Activated CD4-positive, alpha-beta T cell treated with anti-CD3 and anti-CD28 coated beads, Interleukin-2, amount 10 ng/mL, durations not matched to agents 7 days and 5 days (primary cell): Measurements from ENCODE around the gene RPL19. TPM values are rescaled to one million over a fixed set of nuclear protein-coding genes. Genes with fewer than 3 reads are reported as not detected.

ENCODE experiments used
- CTCF ChIA-PET: fragments of 350-600 bp; sonication (Branson Sonifier 250); formaldehyde crosslinking; loops from one replicate; lab custom pipeline; 2021; ENCODE audit warnings: antibody characterized with exemption; lab: Charles Lee
- POLR2A ChIA-PET: fragments of 350-600 bp; sonication (Branson Sonifier 250); formaldehyde crosslinking; loops from one replicate; lab custom pipeline; 2021; ENCODE audit warnings: antibody characterized with exemption; lab: Charles Lee
- DNase-seq: peaks from one replicate; pipeline ENCODE4 v3.0.0-alpha.2; 2020
- H3K27ac Mint-ChIP-seq: one replicate; pipeline ENCODE4 v1.8.0; 2021; ENCODE audit warnings: mild to moderate bottlenecking, moderate library complexity, mixed read lengths
- H3K27me3 Mint-ChIP-seq: one replicate; pipeline ENCODE4 v1.8.0; 2021; ENCODE audit warnings: mixed read lengths
- H3K36me3 Mint-ChIP-seq: one replicate; pipeline ENCODE4 v1.8.0; 2021; ENCODE audit warnings: low read depth, mixed read lengths
- H3K4me1 Mint-ChIP-seq: one replicate; pipeline ENCODE4 v1.8.0; 2021; ENCODE audit warnings: mixed read lengths
- H3K4me3 Mint-ChIP-seq: one replicate; pipeline ENCODE4 v1.8.0; 2021; ENCODE audit warnings: mild to moderate bottlenecking, moderate library complexity, mixed read lengths
- H3K9me3 Mint-ChIP-seq: one replicate; pipeline ENCODE4 v1.8.0; 2021; ENCODE audit warnings: mixed read lengths
- total RNA-seq, 2 experiments: library from RNA; stranded (reverse); gene quantifications; one replicate each; pipeline ENCODE4 v1.2.3, GENCODE V29; 2021

Gene RPL19
- total RNA-seq, 2 experiments from 2014 or later, result 1,832 to 1,924 TPM

DNA sequence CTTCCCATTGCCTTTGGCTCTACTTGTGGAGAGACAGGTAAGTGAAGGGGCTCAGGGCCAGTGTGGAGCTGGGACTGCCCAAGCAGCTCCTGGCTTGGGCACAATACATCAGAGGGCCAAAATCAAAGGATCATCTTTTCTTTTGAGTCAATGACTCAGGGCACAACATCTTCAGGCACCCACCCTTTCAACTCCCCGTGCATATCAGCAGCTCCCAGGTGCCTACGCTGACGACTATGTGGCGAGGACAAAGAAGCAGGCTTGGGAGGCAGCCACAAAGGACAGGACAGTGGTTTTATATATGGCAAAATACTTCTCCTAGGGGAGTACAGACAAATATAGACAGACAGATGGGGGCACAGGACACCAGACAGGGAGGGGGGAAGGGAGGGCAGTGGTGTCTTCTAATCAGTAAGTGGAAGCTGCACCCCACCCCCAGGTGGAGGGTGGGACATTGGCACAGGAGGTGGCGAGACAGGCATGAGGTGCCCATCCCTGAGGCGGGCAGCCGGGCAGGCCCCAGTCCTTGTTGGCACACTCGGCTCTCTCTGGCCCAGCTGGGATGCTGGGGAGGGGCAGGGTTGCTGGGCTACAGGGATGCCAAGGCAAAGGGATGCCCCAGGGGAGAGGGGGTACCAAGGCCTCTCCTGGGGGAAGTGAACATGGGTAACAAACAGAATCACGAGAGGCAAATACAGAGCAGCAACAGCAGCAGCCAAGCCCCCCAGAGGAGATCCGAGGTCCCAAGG lies 26.4 kb upstream of the RPL19 start:
- peaks cover 25% of the 10 kb centered on the region for H3K4me1 Mint-ChIP-seq
- no peak overlapping the region for H3K4me3 Mint-ChIP-seq
- H3K36me3 Mint-ChIP-seq, result peaks cover 18% of the 10 kb centered on the region
- no peak for DNase-seq
- ChIA-PET CTCF (interaction anchor here (0.5 to 6.7 kb wide), 16 partner anchors 9 to 316 kb away, joined by 3 to 70 read pairs (median 4); partner anchors contain the start of gene ARL5C), POLR2A (no interaction called here)
- H3K27ac Mint-ChIP-seq, result no peak overlapping the region
- H3K9me3 Mint-ChIP-seq, result peaks cover 3% of the 10 kb centered on the region
- peaks cover 10% of the 10 kb centered on the region for H3K27me3 Mint-ChIP-seq

DNA sequence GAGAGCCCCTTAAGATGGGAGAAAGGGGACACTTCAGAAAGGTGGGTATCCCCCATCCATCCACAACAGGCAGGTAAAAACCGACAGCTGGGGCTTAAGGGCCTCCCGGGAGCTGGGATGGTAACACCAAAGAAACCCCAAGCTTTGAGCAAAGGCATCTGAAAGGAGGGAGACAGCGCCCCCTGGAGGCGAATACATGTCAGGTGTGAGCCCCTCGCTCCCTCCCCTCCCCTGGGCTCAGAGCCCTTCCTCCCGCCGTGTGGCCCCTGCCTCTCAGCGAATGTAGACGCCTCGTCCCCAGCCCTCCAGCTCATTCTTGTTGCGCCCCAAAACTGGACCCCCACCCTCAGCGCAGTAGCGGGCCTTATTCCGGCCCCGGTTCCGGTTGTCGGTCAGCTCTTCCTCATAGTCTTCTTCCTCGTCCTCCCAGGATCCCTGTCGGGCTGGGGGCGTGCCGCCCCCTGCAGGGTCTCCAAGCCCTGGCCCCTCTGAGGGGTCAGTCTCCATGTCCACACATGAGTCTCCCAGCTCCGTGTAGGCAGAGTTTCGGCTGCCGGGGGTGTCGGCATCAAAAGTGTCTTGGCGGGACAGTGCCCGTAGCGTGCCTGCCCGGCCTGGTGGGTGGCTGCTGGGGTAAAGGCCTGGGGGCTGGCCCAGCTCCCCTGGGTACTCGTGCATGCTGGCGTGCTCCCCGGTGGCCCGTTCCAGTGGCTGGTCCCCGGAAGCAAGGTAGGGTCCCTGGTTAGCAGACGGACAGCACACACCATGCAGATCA lies 25.0 kb upstream of the RPL19 start:
- Mint-ChIP-seq H3K27me3 (peaks cover 5% of the 10 kb centered on the region), H3K4me1 (peaks cover 22% of the 10 kb centered on the region), H3K4me3 (no peak overlapping the region), H3K36me3 (peaks cover 15% of the 10 kb centered on the region), H3K9me3 (no peaks in the 10 kb centered on the region), H3K27ac (no peak overlapping the region)
- ChIA-PET CTCF (interaction anchor here (0.6 to 6.7 kb wide), 27 partner anchors 8 to 362 kb away, joined by 3 to 70 read pairs (median 3); partner anchors contain the start of genes ARL5C and LASP1), POLR2A (no interaction called here)
- DNase-seq, result peak; percentile 83

DNA sequence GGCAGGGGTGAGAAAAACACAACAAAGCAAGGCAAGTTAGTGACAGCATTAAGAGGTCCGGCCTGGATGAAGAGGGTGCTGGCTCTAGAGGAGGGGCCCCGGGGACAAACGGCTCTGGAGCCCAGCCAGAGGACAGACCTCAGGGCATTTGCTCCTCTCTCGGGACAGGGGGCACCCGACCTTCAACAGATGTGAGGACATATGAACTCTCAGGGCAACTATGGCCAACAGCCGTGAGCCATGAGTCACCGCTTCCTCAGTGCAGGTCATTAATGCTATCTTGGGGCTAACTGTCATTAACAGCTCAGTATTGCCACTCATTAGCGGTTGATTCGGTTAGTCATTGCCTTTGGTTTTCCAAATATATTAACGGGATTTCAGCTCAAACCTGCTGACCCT lies 24.4 kb upstream of the RPL19 start:
- Mint-ChIP-seq H3K27ac (no peak overlapping the region), H3K4me3 (no peak overlapping the region), H3K27me3 (no peaks in the 10 kb centered on the region), H3K36me3 (peaks cover 15% of the 10 kb centered on the region), H3K9me3 (no peaks in the 10 kb centered on the region), H3K4me1 (peaks cover 22% of the 10 kb centered on the region)
- CTCF ChIA-PET, result interaction anchor here (0.7 to 6.7 kb wide), 17 partner anchors 8 to 308 kb away, joined by 3 to 70 read pairs (median 3); partner anchors contain the start of genes ARL5C and LASP1
- no peak for DNase-seq
- POLR2A ChIA-PET, result no interaction called here

DNA sequence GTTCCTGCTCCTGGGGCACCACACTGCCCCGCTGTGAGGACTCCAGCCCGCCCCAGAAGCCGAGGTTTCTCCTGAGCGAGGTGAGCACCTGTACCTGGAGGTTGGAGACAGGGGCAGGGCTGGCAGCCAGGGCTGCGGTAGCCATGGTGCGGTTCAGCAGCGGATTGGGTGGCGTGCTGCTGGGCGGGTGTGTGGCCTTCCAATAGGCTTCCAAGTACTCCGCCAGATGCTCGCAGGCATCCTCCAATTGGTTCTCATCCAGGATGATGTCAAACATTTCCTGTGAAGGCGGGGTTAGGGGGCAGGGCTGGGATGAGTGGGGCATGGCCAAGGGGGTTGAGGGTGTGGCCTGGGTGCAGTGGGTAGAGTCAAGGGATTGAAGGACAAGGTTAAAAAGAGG lies 22.8 kb upstream of the RPL19 start:
- DNase-seq, result no peak
- H3K27me3 Mint-ChIP-seq, result no peaks in the 10 kb centered on the region

DNA sequence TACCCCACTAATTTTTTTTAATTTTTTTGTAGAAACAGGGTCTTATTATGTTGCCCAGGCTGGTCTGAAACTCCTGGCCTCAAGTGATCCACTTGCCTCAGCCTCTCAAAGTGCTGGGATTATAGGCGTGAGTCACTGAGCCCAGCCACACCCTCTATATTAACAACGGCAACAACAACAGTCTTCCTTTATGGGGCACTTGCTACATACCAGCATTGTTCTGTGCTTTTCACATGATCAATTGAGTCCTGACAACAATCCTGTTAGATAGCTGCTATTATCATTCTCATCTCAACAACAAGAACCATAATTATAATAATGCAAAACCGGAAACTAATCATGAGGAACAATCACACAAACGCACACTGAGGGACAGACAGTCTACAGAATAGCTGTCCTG lies 21.5 kb upstream of the RPL19 start:
- ChIA-PET CTCF (interaction anchor here (0.6 to 6.7 kb wide), 2 partner anchors 14 to 118 kb away, joined by 3 to 70 read pairs; partner anchors contain the start of gene ARL5C), POLR2A (no interaction called here)
- DNase-seq, result no peak
- peaks cover 7% of the 10 kb centered on the region for H3K4me1 Mint-ChIP-seq
- no peak overlapping the region for H3K4me3 Mint-ChIP-seq
- no peak overlapping the region for H3K27ac Mint-ChIP-seq
- H3K27me3 Mint-ChIP-seq, result no peaks in the 10 kb centered on the region
- H3K36me3 Mint-ChIP-seq, result peaks cover 24% of the 10 kb centered on the region
- H3K9me3 Mint-ChIP-seq, result no peaks in the 10 kb centered on the region

More for the DNA sequence above, 22.8 kb upstream of the RPL19 start:
- ChIA-PET POLR2A (no interaction called here), CTCF (interaction anchor here (6.7 kb wide), 1 partner anchor 12 kb away, joined by 70 read pairs; the partner anchor contains the start of gene ARL5C)
- Mint-ChIP-seq H3K4me1 (peaks cover 19% of the 10 kb centered on the region), H3K27ac (no peak overlapping the region), H3K9me3 (no peaks in the 10 kb centered on the region), H3K36me3 (peaks cover 15% of the 10 kb centered on the region), H3K4me3 (no peak overlapping the region)

DNA sequence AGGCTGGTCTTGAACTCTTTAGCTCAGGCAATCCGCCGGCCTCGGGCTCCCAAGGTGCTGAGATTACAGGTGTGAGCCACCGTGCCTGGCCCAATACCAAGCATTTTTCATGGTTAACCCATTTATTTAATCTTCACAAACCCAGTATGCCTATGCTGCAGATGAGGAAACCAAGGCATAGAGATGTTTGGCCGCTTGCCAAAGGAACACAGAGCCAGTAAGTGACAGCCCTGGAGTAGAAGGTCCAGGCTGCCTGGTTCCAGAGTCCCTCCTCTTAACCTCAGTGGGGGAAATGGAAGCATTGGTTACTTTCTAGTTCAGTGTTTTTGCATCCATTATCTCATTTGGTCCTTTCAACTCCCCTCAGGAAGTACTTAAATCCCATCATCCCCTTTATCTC lies 18.8 kb upstream of the RPL19 start:
- DNase-seq, result no peak
- H3K36me3 Mint-ChIP-seq, result peaks cover 32% of the 10 kb centered on the region
- no peaks in the 10 kb centered on the region for H3K4me1 Mint-ChIP-seq
- H3K27me3 Mint-ChIP-seq, result no peaks in the 10 kb centered on the region
- no peak overlapping the region for H3K27ac Mint-ChIP-seq
- H3K4me3 Mint-ChIP-seq, result no peak overlapping the region
- CTCF ChIA-PET, result no interaction called here
- no peaks in the 10 kb centered on the region for H3K9me3 Mint-ChIP-seq
- POLR2A ChIA-PET, result no interaction called here

DNA sequence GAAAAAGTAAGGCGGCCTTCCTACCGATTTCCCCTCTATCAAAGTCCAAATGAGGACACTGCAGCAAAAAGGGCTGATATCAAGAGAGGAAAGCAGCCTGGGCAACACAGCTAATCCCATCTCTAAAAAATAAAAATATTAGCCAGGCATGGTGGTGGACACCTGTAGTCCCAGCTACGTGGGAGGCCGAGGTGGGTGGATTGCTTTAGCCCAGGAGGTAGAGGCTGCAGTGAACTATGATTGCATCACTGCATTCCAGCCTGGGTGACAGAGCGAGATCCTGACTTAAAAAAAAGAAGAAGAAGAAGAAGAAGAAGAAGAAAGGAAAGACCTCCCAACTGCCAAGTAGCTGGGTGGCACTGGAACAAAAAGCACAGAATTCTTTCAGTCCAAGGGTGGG lies 17.0 kb upstream of the RPL19 start:
- DNase-seq, result no peak
- ChIA-PET CTCF (interaction anchor here (0.6 to 1.8 kb wide), 6 partner anchors 8 to 431 kb away, joined by 3 to 12 read pairs (median 4); no protein-coding TSS in a partner anchor), POLR2A (no interaction called here)
- Mint-ChIP-seq H3K4me1 (peaks cover 7% of the 10 kb centered on the region), H3K9me3 (no peaks in the 10 kb centered on the region), H3K27ac (no peak overlapping the region), H3K4me3 (no peak overlapping the region), H3K36me3 (peaks cover 24% of the 10 kb centered on the region), H3K27me3 (no peaks in the 10 kb centered on the region)

DNA sequence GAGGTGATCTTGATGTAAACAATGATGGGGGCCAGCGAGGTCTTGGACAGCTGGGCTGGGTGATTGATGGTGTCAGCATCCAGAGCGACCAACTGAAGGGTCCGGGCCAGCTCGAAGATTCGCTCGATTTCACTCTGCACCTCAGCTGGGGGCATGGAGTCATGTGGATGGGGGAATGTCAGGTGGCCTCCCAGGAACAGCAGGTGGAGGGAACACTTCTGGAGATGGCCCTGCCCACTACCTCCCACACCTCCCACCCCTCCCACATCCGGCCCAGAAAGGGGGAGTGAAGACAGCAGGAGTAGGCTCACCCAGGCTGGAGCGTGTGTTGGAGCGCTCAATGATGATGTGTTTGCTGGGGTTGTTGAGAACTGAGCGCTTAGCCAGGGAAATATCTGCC lies 16.4 kb upstream of the RPL19 start:
- Mint-ChIP-seq H3K36me3 (peaks cover 24% of the 10 kb centered on the region), H3K27ac (no peak overlapping the region), H3K4me1 (peaks cover 7% of the 10 kb centered on the region), H3K27me3 (no peaks in the 10 kb centered on the region), H3K4me3 (no peak overlapping the region), H3K9me3 (no peaks in the 10 kb centered on the region)
- ChIA-PET POLR2A (no interaction called here), CTCF (interaction anchor here (0.6 to 1.8 kb wide), 6 partner anchors 9 to 432 kb away, joined by 3 to 12 read pairs (median 4); no protein-coding TSS in a partner anchor)
- no peak for DNase-seq

DNA sequence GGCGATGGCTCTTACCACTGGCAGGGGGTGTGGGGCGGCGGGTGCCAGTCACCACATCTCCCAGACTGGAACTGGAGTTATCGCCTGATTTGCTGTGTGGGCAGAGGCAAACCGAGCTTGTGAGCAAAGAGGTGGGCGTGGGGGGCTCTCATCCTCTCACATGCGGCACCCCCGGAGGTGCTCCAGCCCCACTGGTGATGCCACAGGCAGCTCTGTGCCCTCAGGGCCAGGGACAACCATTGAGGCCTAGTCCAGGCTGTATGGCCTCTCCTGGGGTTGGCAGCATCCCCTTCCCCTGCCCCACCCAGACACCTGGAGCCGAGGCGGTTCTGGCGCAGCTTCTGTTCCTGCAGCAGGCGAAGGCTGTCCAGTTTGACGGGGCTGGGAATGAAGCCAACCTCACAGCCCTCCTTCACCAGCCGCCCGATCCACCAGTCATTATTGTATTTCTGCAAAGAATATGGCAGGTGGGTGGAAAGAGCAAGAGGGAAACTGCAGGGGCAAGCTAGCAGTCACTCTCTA lies 13.5 kb upstream of the RPL19 start:
- Mint-ChIP-seq H3K27ac (no peak overlapping the region), H3K9me3 (no peaks in the 10 kb centered on the region), H3K36me3 (peaks cover 25% of the 10 kb centered on the region), H3K4me3 (no peak overlapping the region), H3K4me1 (peaks cover 7% of the 10 kb centered on the region), H3K27me3 (no peaks in the 10 kb centered on the region)
- ChIA-PET POLR2A (no interaction called here), CTCF (interaction anchor here (1.1 to 1.5 kb wide), 2 partner anchors 12 to 33 kb away, joined by 5 to 7 read pairs; no protein-coding TSS in a partner anchor)
- no peak for DNase-seq

DNA sequence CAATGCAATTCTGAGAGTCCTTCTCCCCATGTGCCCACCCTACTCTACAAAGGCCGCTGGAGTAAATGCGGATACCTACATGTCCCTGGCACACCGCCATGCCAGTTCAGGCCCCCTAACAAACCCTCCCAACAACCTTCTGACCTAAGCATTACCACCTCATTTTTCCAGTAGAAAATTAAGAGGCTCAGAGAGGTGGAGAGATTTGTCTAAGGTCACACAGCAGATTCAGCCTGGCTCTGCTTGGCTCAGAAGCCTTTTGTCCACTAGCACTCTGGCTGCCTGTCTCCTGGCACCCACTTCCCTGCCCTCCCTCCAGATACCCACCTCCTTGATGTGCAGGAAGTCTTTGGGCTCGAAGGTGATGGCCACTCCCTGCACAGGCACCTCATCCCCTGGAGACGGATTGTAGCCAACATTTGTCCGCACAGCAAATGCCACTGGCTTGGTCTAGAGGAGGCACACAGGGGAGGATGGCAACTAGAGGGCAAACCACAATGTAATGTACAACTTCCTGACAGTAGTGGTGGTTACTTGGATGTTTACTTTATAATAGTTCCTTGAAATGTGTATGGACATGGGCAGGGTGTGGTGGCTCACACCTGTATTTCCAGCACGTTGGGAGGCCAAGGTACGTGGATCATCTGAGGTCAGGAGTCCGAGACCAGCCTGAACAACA lies 12.8 kb upstream of the RPL19 start:
- H3K9me3 Mint-ChIP-seq, result no peaks in the 10 kb centered on the region
- no peak for DNase-seq
- ChIA-PET POLR2A (no interaction called here), CTCF (interaction anchor here (1.1 to 1.5 kb wide), 2 partner anchors 12 to 34 kb away, joined by 5 to 7 read pairs; no protein-coding TSS in a partner anchor)
- peaks cover 9% of the 10 kb centered on the region for H3K4me1 Mint-ChIP-seq
- peaks cover 28% of the 10 kb centered on the region for H3K36me3 Mint-ChIP-seq
- no peaks in the 10 kb centered on the region for H3K27me3 Mint-ChIP-seq
- no peak overlapping the region for H3K4me3 Mint-ChIP-seq
- H3K27ac Mint-ChIP-seq, result no peak overlapping the region

DNA sequence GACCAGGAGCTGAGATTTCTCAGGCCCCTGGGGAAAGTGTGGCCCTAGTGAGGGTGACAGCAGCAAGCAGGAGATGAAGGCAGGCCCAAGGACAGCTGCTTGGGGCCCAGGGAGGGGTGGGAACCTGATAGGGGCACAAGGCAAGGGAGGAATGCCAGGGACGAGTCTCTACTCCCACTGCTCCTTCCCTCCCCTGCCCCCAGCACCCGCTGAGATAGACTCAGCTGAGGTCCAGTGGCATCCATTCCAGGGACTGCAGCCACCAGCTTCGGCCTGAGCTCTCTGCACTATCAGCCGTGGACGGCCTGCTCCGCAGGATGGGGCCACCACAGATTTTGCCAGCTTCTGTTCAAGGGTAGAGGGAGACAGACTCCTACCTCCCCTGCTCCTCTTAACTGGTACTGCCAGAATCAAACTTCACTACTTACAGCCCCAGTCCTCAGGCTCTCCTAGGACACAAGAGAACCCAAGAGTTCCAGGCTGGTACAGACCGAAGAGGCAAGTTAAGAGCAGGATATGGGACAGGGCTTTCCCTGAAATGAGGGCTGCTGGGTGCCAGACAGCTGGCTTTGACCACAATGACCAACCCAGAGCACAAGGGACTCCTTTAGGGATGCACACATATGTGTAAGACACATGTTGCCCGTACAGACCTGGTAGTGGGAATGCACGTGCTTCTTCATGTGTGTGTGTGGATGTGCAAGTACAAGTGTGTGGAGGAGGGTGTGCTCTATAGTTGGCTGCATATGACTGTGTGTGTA lies 8.2 kb upstream of the RPL19 start:
- H3K4me3 Mint-ChIP-seq, result no peak overlapping the region
- no peak for DNase-seq
- H3K9me3 Mint-ChIP-seq, result no peaks in the 10 kb centered on the region
- ChIA-PET POLR2A (no interaction called here), CTCF (interaction anchor here (0.6 to 3.2 kb wide), 4 partner anchors 17 to 829 kb away, joined by 3 to 8 read pairs (median 6); no protein-coding TSS in a partner anchor)
- H3K4me1 Mint-ChIP-seq, result peaks cover 40% of the 10 kb centered on the region
- H3K36me3 Mint-ChIP-seq, result peaks cover 21% of the 10 kb centered on the region
- H3K27me3 Mint-ChIP-seq, result no peaks in the 10 kb centered on the region
- H3K27ac Mint-ChIP-seq, result no peak overlapping the region
